Esophagus squamous epithelium (tissue), 4 donors: ENCODE results near the gene LRRC2.

Experiments used
- CTCF ChIP-seq, 6 experiments: fragments of 450-650 bp in 4 of 6; fragments of 200-600 bp in 2 of 6; sonication (generic) in 2 of 6; IDR thresholded peaks; one replicate each; pipeline ENCODE4 v1.5.1; 2016 to 2019; ENCODE audit warnings: antibody characterized with exemption in 6 of 6, mild to moderate bottlenecking in 4 of 6, moderate library complexity in 4 of 6
- POLR2A ChIP-seq, 4 donors: fragments of 450-650 bp; IDR thresholded peaks; one replicate each; pipeline ENCODE4 v1.6.1; 2017; ENCODE audit warnings: antibody characterized with exemption in 4 of 4, mild to moderate bottlenecking in 4 of 4, moderate library complexity in 3 of 4

- TF ChIP-seq CTCF (IDR thresholded peaks at IDR 0.05) = no peak
- TF ChIP-seq POLR2A (IDR thresholded peaks at IDR 0.05) = no peak
These were observed 76.2 kb downstream of the LRRC2 start for GRCh38 chr3:46489875-46490274.
